Panc1 (cell line): ENCODE data around the gene SLC22A23. TPM values are rescaled to one million over a fixed set of nuclear protein-coding genes. Genes with fewer than 3 reads are reported as not detected.

ENCODE experiments used
- ATAC-seq: fragments of 200-7000 bp; cut with Tn5 transposase; 2 replicates; pipeline ENCODE4 v1.9.1; 2020; ENCODE audit warnings: mild to moderate bottlenecking, moderate library complexity
- BruUV-seq: library from RNA; stranded (reverse); fragments of 400-500 nt; replicated peaks from 2 replicates; lab custom pipeline; 2021; lab: Mats Ljungman, UMichigan
- CTCF ChIA-PET: fragments of 300-600 bp; sonication (Branson Sonifier 250); formaldehyde crosslinking; loops from one replicate; lab custom pipeline; 2022; ENCODE audit warnings: antibody characterized with exemption; lab: Charles Lee
- POLR2A ChIA-PET: fragments of 300-600 bp; sonication (Branson Sonifier 250); formaldehyde crosslinking; loops from one replicate; lab custom pipeline; 2022; ENCODE audit warnings: antibody characterized with exemption; lab: Charles Lee
- DNase-seq: peaks from one replicate; pipeline ENCODE4 v3.0.0-alpha.2; 2010; ENCODE audit warnings: low read depth, low spot score
- H3K27ac ChIP-seq: 2 replicates; pipeline ENCODE4 v1.5.1; 2011; ENCODE audit warnings: mild to moderate bottlenecking, low read length, inconsistent platforms
- H3K27me3 ChIP-seq: fragments of 200-500 bp; sonication (Bioruptor generic); 2 replicates; pipeline ENCODE4 v1.6.0; 2014; ENCODE audit warnings: low read length, inconsistent platforms; ENCODE audit not compliant: control insufficient read depth, insufficient read depth
- H3K36me3 ChIP-seq: fragments of 200-500 bp; sonication (Bioruptor generic); 2 replicates; pipeline ENCODE4 v1.5.1; 2014; ENCODE audit warnings: inconsistent platforms, mild to moderate bottlenecking, low read length, moderate library complexity; ENCODE audit not compliant: control insufficient read depth, insufficient read depth
- H3K4me1 ChIP-seq: 2 replicates; pipeline ENCODE4 v1.5.1; 2011; ENCODE audit warnings: inconsistent platforms, mild to moderate bottlenecking, low read length, moderate library complexity; ENCODE audit not compliant: control insufficient read depth, insufficient read depth
- H3K4me3 ChIP-seq, 2 experiments: 2 replicates each; pipeline ENCODE4 v1.5.1; 2011 to 2012; ENCODE audit warnings: low read depth in 2 of 2, low read length in 2 of 2, mild to moderate bottlenecking in 2 of 2, inconsistent platforms in 1 of 2, moderate library complexity in 1 of 2
- H3K9me3 ChIP-seq: fragments of 200-500 bp; sonication (Bioruptor generic); 2 replicates; pipeline ENCODE4 v1.5.1; 2014; ENCODE audit warnings: low read depth, mild to moderate bottlenecking, inconsistent platforms, low read length, moderate library complexity; ENCODE audit not compliant: control insufficient read depth, insufficient read depth
- CTCF ChIP-seq: fragments of 450-650 bp; IDR thresholded peaks from 2 replicates; pipeline ENCODE4 v1.5.1; 2017; ENCODE audit warnings: mild to moderate bottlenecking
- POLR2AphosphoS5 ChIP-seq: IDR thresholded peaks from 2 replicates; pipeline ENCODE4 v1.6.1; 2012; ENCODE audit warnings: mild to moderate bottlenecking, low read depth, low read length, moderate library complexity
- SIN3A ChIP-seq: IDR thresholded peaks from 2 replicates; pipeline ENCODE4 v1.6.1; 2012; ENCODE audit warnings: low read depth, mild to moderate bottlenecking, low read length, moderate library complexity, borderline replicate concordance; ENCODE audit not compliant: insufficient read depth
- TCF7L2 ChIP-seq: IDR thresholded peaks from 2 replicates; pipeline ENCODE4 v1.6.1; 2011; ENCODE audit warnings: mild to moderate bottlenecking, low read depth, low read length, inconsistent platforms
- in situ Hi-C: cut with HindIII; loops from 2 replicates; pipeline ENCODE4 v1.10.0; 2016; ENCODE audit warnings: low sequenced_read_pairs, low pct_unique_long_range_greater_than_20kb
- intact Hi-C: fragments of 100-400 bp; cut with micrococcal nuclease; formaldehyde crosslinking; loops from one replicate; pipeline ENCODE4 v1.10.0; 2022; ENCODE audit not compliant: unreplicated experiment
- total RNA-seq: library from RNA; stranded (reverse); gene quantifications from one replicate; pipeline ENCODE4 v1.2.1, GENCODE V29; 2021; ENCODE audit not compliant: unreplicated experiment
- TF ChIP-seq, protein P1 (sequence below), 2 experiments: IDR thresholded peaks; 2 replicates each; pipeline ENCODE4 v1.6.1; 2011 to 2012; ENCODE audit warnings: low read depth in 2 of 2, control low read depth in 1 of 2, low read length in 1 of 2, mild to moderate bottlenecking in 1 of 2, moderate library complexity in 1 of 2; ENCODE audit not compliant: insufficient read depth in 1 of 2

The SLC22A23 gene
- total RNA-seq, 1 experiment from 2014 or later: 4.5 TPM

GRCh38 chr6:3460253-3460652 lies 3.4 kb upstream of the SLC22A23 start:
- BruUV-seq: no TSS peak
- ATAC-seq: no peak
- Histone ChIP-seq H3K36me3 (no peaks in the 10 kb centered on the region), H3K4me3 (no peak overlapping the region), H3K27me3 (peaks cover 7% of the 10 kb centered on the region), H3K4me1 (peaks cover 10% of the 10 kb centered on the region), H3K27ac (no peak overlapping the region), H3K9me3 (no peaks in the 10 kb centered on the region)
- intact Hi-C loops (no loop called here), in situ Hi-C loops (no loop called here)
- no peak for TF ChIP-seq POLR2AphosphoS5
- TF ChIP-seq CTCF: no peak
- TF ChIP-seq, protein P1, sequence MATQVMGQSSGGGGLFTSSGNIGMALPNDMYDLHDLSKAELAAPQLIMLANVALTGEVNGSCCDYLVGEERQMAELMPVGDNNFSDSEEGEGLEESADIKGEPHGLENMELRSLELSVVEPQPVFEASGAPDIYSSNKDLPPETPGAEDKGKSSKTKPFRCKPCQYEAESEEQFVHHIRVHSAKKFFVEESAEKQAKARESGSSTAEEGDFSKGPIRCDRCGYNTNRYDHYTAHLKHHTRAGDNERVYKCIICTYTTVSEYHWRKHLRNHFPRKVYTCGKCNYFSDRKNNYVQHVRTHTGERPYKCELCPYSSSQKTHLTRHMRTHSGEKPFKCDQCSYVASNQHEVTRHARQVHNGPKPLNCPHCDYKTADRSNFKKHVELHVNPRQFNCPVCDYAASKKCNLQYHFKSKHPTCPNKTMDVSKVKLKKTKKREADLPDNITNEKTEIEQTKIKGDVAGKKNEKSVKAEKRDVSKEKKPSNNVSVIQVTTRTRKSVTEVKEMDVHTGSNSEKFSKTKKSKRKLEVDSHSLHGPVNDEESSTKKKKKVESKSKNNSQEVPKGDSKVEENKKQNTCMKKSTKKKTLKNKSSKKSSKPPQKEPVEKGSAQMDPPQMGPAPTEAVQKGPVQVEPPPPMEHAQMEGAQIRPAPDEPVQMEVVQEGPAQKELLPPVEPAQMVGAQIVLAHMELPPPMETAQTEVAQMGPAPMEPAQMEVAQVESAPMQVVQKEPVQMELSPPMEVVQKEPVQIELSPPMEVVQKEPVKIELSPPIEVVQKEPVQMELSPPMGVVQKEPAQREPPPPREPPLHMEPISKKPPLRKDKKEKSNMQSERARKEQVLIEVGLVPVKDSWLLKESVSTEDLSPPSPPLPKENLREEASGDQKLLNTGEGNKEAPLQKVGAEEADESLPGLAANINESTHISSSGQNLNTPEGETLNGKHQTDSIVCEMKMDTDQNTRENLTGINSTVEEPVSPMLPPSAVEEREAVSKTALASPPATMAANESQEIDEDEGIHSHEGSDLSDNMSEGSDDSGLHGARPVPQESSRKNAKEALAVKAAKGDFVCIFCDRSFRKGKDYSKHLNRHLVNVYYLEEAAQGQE (IDR thresholded peaks at IDR 0.05; ENCODE audit: insufficient read depth in 1 of 2, low read depth in 2 of 2, low read length in 1 of 2): no peak
- TF ChIP-seq TCF7L2: no peak
- TF ChIP-seq SIN3A: no peak
- ChIA-PET CTCF (interaction anchor here (0.7 kb wide), 1 partner anchor 124 kb away, joined by 13 read pairs; no protein-coding TSS in a partner anchor), POLR2A (no interaction called here)
- DNase-seq: no peak

DNA sequence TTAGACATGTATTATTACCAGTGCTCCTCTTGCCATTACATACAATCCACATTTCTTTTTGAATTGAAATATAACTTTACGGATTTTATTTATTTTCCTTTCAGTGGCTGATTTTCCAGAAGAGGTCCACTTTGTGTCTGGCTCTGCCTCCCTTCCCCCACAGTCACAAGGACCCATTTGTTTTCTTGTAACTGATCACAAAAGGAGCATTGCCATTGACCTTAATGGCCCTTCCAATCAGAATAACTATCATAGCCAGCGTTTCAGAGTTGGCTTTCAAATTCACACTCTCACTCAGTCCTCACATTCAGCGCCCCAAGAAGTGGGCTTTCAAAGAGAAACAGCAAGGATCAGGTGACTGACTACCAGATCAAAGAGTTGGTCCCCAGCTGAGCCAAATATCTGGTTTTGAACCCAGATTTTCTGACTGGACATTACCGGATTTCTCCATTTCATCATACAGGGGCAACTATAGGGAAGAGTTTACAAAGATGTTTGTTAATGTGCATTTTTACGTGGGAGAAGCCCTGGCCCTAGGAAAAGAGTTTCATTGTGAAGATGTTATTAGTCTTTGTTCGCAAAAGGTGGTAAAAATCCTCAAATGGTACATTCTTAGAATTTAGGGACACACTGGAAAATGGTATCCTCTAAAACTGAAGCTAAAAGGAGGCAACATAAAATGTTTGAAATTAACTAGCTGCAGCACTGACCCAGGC lies 2.0 kb upstream of the SLC22A23 start:
- Histone ChIP-seq H3K4me3 (no peak overlapping the region), H3K4me1 (peaks cover 16% of the 10 kb centered on the region), H3K27ac (no peak overlapping the region), H3K27me3 (peaks cover 15% of the 10 kb centered on the region), H3K9me3 (no peaks in the 10 kb centered on the region), H3K36me3 (no peaks in the 10 kb centered on the region)
- no peak for DNase-seq
- intact Hi-C loops: loop anchor here (10.0 kb wide), 2 partner anchors 164 to 276 kb away; no protein-coding TSS in a partner anchor
- no peak for ATAC-seq
- no TSS peak for BruUV-seq
- CTCF ChIA-PET: interaction anchor here (0.7 kb wide), 1 partner anchor 289 kb away, joined by 3 read pairs; no protein-coding TSS in a partner anchor
- in situ Hi-C loops: no loop called here
- TF ChIP-seq CTCF: no peak
- no peak for TF ChIP-seq SIN3A
- TF ChIP-seq POLR2AphosphoS5: no peak
- TF ChIP-seq TCF7L2: no peak
- TF ChIP-seq, protein P1 (IDR thresholded peaks at IDR 0.05; ENCODE audit: insufficient read depth in 1 of 2, low read depth in 2 of 2, low read length in 1 of 2): no peak
- POLR2A ChIA-PET: no interaction called here
